ENCODE results near the gene EIF4EBP3.

GRCh38 chr5:140546851-140547507 is 483 bp upstream of the EIF4EBP3 start:
- no peak for TF ChIP-seq CTCF (IDR thresholded peaks at IDR 0.05; ENCODE audit: poor library complexity, severe bottlenecking)
- TF ChIP-seq POLR2AphosphoS5 (IDR thresholded peaks at IDR 0.05) = no peak
- no peak for TF ChIP-seq SMC3 (conservative IDR thresholded peaks at IDR 0.05; ENCODE audit: poor library complexity)
- no peak for TF ChIP-seq REST (IDR thresholded peaks at IDR 0.05; ENCODE audit: borderline replicate concordance)
- TF ChIP-seq RAD21 (conservative IDR thresholded peaks at IDR 0.05) = no peak
- no peak for TF ChIP-seq EZH2 (IDR thresholded peaks at IDR 0.05; ENCODE audit: borderline replicate concordance, insufficient read depth, low read length, poor library complexity, severe bottlenecking)

Measured in neural cell (in vitro differentiated cells).